HepG2 (cell line): Measurements from ENCODE around the gene KLHL40. TPM values are rescaled to one million over a fixed set of nuclear protein-coding genes. Genes with fewer than 3 reads are reported as not detected.

Experiments used
- ATAC-seq: fragments of 200-7000 bp; cut with Tn5 transposase; 3 replicates; pipeline ENCODE4 v1.9.1; 2020; ENCODE audit warnings: mild to moderate bottlenecking, moderate library complexity
- BruUV-seq: library from RNA; stranded (reverse); fragments of 400-500 nt; replicated peaks from 2 replicates; lab custom pipeline; 2021; lab: Mats Ljungman, UMichigan
- CTCF ChIA-PET: fragments of 300-600 bp; formaldehyde crosslinking; extraction: SDS; loops from one replicate; lab custom pipeline; 2021; ENCODE audit warnings: low total read pairs, inconsistent platforms, low intra/inter-chr PET ratio; lab: Yijun Ruan, JAX
- POLR2A ChIA-PET: fragments of 350-600 bp; sonication (Branson Sonifier 250); formaldehyde crosslinking; loops from one replicate; lab custom pipeline; 2020; ENCODE audit warnings: antibody characterized with exemption, inconsistent platforms; lab: Yijun Ruan, JAX
- DNase-seq: peaks from one replicate; pipeline ENCODE4 v3.0.0-alpha.2; 2015; ENCODE audit warnings: low spot score
- FAIRE-seq: peaks from 3 replicates; lab custom pipeline; 2011; peaks lifted over from hg19 to GRCh38; lab: Jason Lieb, UNC
- H2AFZ ChIP-seq: one replicate; pipeline ENCODE4 v1.6.1; 2011; ENCODE audit warnings: low read length, inconsistent platforms
- H3K27ac ChIP-seq: fragments of 300-600 bp; 3 replicates; pipeline ENCODE4 v1.8.0; 2011; ENCODE audit warnings: mixed run types, mild to moderate bottlenecking, mixed read lengths, low read length, inconsistent platforms; ENCODE audit not compliant: insufficient read depth; ENCODE audit errors: extremely low read length
- H3K27me3 ChIP-seq, 2 experiments: fragments of 200-600 bp in 1 of 2; 2 replicates in 1 of 2; 3 replicates in 1 of 2; pipeline versions ENCODE4 v1.6.0 to v1.8.0; 2011; ENCODE audit warnings: low read length in 2 of 2, mild to moderate bottlenecking in 2 of 2, moderate library complexity in 2 of 2, inconsistent platforms in 1 of 2; ENCODE audit not compliant: insufficient read depth in 2 of 2, control insufficient read depth in 1 of 2
- H3K36me3 ChIP-seq, 2 experiments: fragments of 200-600 bp in 1 of 2; replicated peaks in 1 of 2; 2 replicates in 1 of 2; 3 replicates in 1 of 2; pipeline versions ENCODE4 v1.5.1 to v1.8.0; 2011; ENCODE audit warnings: low read length in 2 of 2, inconsistent platforms in 1 of 2; ENCODE audit not compliant: insufficient read depth in 2 of 2, control insufficient read depth in 1 of 2
- H3K4me1 ChIP-seq: 2 replicates; pipeline ENCODE4 v1.5.1; 2012; ENCODE audit warnings: low read length, inconsistent platforms; ENCODE audit not compliant: insufficient read depth
- H3K4me2 ChIP-seq: 2 replicates; pipeline ENCODE4 v1.6.0; 2011; ENCODE audit warnings: low read depth, low read length, inconsistent platforms
- H3K4me3 ChIP-seq, 3 experiments: fragments of 200-600 bp in 1 of 3; sonication (generic), shearing (Covaris generic) in 1 of 3; replicated peaks in 1 of 3; 2 replicates each; pipeline ENCODE4 v1.5.1; 2011 to 2016; ENCODE audit warnings: low read length in 3 of 3, inconsistent platforms in 2 of 3, low read depth in 2 of 3, mild to moderate bottlenecking in 2 of 3, control low read depth in 1 of 3, mixed read lengths in 1 of 3; ENCODE audit not compliant: insufficient read depth in 1 of 3
- H3K79me2 ChIP-seq: one replicate; pipeline ENCODE4 v1.6.1; 2011; ENCODE audit warnings: low read length, inconsistent platforms; ENCODE audit not compliant: insufficient read depth
- H3K9ac ChIP-seq: 2 replicates; pipeline ENCODE4 v1.6.0; 2011; ENCODE audit warnings: mild to moderate bottlenecking, low read depth, low read length, inconsistent platforms; ENCODE audit not compliant: insufficient read depth
- H3K9me3 ChIP-seq: 2 replicates; pipeline ENCODE4 v1.5.1; 2012; ENCODE audit warnings: mild to moderate bottlenecking, low read length
- H4K20me1 ChIP-seq: 2 replicates; pipeline ENCODE4 v1.6.0; 2011; ENCODE audit warnings: inconsistent platforms, mild to moderate bottlenecking, low read length, moderate library complexity; ENCODE audit not compliant: insufficient read depth
- FOXK1 ChIP-seq: sonication (generic); formaldehyde crosslinking; IDR thresholded peaks from 2 replicates; pipeline ENCODE4 v1.4.0; 2020; ENCODE audit warnings: low read depth, missing genetic modification reagents, borderline replicate concordance
- PRPF4 ChIP-seq: fragments of 200-400 bp; formaldehyde crosslinking; IDR thresholded peaks from 2 replicates; pipeline ENCODE4 v1.6.1; 2016; ENCODE audit warnings: low read length, low read depth; ENCODE audit not compliant: poor library complexity, severe bottlenecking
- SETDB1 ChIP-seq: sonication (generic); formaldehyde crosslinking; IDR thresholded peaks from 2 replicates; pipeline ENCODE4 v1.5.1; 2020; ENCODE audit warnings: missing genetic modification reagents, mild to moderate bottlenecking, borderline replicate concordance
- SP2 ChIP-seq: sonication (generic); formaldehyde crosslinking; IDR thresholded peaks from 2 replicates; pipeline ENCODE4 v1.5.1; 2020; ENCODE audit warnings: mild to moderate bottlenecking, missing genetic modification reagents
- ZNF703 ChIP-seq: sonication (generic); formaldehyde crosslinking; IDR thresholded peaks from 2 replicates; pipeline ENCODE4 v1.5.1; 2020; ENCODE audit warnings: missing genetic modification reagents, mild to moderate bottlenecking, moderate library complexity, borderline replicate concordance
- ZNF781 ChIP-seq: sonication (generic); formaldehyde crosslinking; IDR thresholded peaks from 2 replicates; pipeline ENCODE4 v1.5.1; 2020; ENCODE audit warnings: borderline replicate concordance, mild to moderate bottlenecking, missing genetic modification reagents; ENCODE audit errors: not compliant biosample characterization
- WGBS: methylation state at CpG from one replicate; pipeline ENCODE4 v1.1.6; 2017; ENCODE audit warnings: low lambda C conversion rate; 5-methylcytosine and 5-hydroxymethylcytosine counted together
- in situ Hi-C: cut with HindIII; loops from 2 replicates; pipeline ENCODE4 v1.10.0; 2017; ENCODE audit warnings: low pct_unique_long_range_greater_than_20kb; ENCODE audit not compliant: extremely low pct_ligation_motif_present
- intact Hi-C: fragments of 100-400 bp; cut with micrococcal nuclease; formaldehyde crosslinking; loops from one replicate; pipeline ENCODE4 v1.10.0; 2022; ENCODE audit not compliant: unreplicated experiment
- polyA plus RNA-seq, 8 experiments: library from polyadenylated mRNA; depleted of rRNA in 3 of 8; stranded (reverse) in 7 of 8; unstranded in 1 of 8; fragments of >200 nt; fragmentation: Illumina TruSeq in 4 of 8; extraction: Trizol in 4 of 8; gene quantifications; 2 replicates each; pipeline versions ENCODE4 v1.2.1 to v1.2.3, GENCODE V29; 2011 to 2016; ENCODE audit warnings: low read depth in 4 of 8, missing spikeins in 1 of 8, mixed read lengths in 1 of 8; ENCODE audit not compliant: insufficient read depth in 1 of 8
- total RNA-seq, 5 experiments: library from RNA; depleted of rRNA; stranded (reverse); fragments of >200 nt; fragmentation: Illumina TruSeq; extraction: Trizol; gene quantifications; 2 replicates each; pipeline ENCODE4 v1.2.3, GENCODE V29; 2016; ENCODE audit warnings: low read depth in 1 of 5
- TF ChIP-seq, protein P1 (sequence below): fragments of 450-650 bp; IDR thresholded peaks from 2 replicates; pipeline ENCODE4 v1.6.1; 2017; ENCODE audit warnings: mild to moderate bottlenecking
- TF ChIP-seq, protein P2 (sequence below): IDR thresholded peaks from 2 replicates; pipeline ENCODE4 v1.6.1; 2016

Gene KLHL40
- total and polyA plus RNA-seq, 2 of the 13 experiments (the other 11 are each of a cell fraction or from before 2014, with no cell fraction given): not detected

DNA sequence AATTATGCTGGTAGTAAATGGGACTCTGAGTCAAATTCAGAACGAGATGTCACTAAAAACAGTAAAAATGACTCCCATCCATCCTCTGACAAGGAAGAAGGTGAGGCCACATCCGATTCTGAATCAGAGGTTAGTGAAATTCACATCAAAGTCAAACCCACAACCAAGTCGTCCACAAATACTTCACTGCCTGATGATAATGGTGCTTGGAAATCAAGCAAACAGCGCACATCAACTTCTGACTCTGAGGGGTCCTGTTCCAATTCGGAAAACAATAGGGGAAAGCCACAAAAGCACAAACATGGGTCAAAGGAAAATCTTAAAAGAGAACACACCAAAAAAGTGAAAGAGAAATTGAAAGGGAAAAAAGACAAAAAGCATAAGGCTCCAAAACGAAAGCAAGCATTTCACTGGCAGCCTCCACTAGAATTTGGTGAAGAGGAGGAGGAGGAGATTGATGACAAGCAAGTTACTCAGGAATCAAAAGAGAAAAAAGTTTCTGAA is 46.9 kb upstream of the KLHL40 start:
- POLR2A ChIA-PET: no interaction called here
- WGBS: 93% methylated on average over 6 of the region's 6 CpGs
- Histone ChIP-seq H3K4me3 (no peak overlapping the region), H3K9me3 (no peaks in the 10 kb centered on the region), H4K20me1 (no peaks in the 10 kb centered on the region), H2AFZ (no peak overlapping the region), H3K4me1 (no peaks in the 10 kb centered on the region), H3K36me3 (peaks cover 33 to 84% of the 10 kb centered on the region in 2 experiments), H3K9ac (no peak overlapping the region), H3K27ac (no peak overlapping the region), H3K27me3 (no peaks in the 10 kb centered on the region), H3K4me2 (no peak overlapping the region), H3K79me2 (no peaks in the 10 kb centered on the region)
- CTCF ChIA-PET: no interaction called here
- TF ChIP-seq, protein P1, sequence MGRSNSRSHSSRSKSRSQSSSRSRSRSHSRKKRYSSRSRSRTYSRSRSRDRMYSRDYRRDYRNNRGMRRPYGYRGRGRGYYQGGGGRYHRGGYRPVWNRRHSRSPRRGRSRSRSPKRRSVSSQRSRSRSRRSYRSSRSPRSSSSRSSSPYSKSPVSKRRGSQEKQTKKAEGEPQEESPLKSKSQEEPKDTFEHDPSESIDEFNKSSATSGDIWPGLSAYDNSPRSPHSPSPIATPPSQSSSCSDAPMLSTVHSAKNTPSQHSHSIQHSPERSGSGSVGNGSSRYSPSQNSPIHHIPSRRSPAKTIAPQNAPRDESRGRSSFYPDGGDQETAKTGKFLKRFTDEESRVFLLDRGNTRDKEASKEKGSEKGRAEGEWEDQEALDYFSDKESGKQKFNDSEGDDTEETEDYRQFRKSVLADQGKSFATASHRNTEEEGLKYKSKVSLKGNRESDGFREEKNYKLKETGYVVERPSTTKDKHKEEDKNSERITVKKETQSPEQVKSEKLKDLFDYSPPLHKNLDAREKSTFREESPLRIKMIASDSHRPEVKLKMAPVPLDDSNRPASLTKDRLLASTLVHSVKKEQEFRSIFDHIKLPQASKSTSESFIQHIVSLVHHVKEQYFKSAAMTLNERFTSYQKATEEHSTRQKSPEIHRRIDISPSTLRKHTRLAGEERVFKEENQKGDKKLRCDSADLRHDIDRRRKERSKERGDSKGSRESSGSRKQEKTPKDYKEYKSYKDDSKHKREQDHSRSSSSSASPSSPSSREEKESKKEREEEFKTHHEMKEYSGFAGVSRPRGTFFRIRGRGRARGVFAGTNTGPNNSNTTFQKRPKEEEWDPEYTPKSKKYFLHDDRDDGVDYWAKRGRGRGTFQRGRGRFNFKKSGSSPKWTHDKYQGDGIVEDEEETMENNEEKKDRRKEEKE: no peak
- TF ChIP-seq PRPF4 (no peak), SP2 (CRISPR knock-in tag) (no peak), ZNF703 (CRISPR knock-in tag) (no peak), ZNF781 (CRISPR knock-in tag) (no peak), FOXK1 (no peak), SETDB1 (no peak)
- TF ChIP-seq, protein P2, sequence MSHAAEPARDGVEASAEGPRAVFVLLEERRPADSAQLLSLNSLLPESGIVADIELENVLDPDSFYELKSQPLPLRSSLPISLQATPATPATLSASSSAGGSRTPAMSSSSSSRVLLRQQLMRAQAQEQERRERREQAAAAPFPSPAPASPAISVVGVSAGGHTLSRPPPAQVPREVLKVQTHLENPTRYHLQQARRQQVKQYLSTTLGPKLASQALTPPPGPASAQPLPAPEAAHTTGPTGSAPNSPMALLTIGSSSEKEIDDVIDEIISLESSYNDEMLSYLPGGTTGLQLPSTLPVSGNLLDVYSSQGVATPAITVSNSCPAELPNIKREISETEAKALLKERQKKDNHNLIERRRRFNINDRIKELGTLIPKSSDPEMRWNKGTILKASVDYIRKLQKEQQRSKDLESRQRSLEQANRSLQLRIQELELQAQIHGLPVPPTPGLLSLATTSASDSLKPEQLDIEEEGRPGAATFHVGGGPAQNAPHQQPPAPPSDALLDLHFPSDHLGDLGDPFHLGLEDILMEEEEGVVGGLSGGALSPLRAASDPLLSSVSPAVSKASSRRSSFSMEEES (CRISPR knock-in tag): no peak
- DNase-seq: no peak
- no TSS peak for BruUV-seq
- no peak for ATAC-seq
- no peak for FAIRE-seq
- in situ Hi-C loops: no loop called here
- intact Hi-C loops: no loop called here
